ENCODE results near the gene USPL1. TPM values are rescaled to one million over a fixed set of nuclear protein-coding genes. Genes with fewer than 3 reads are reported as not detected.
A peak's percentile ranks its signal among the peaks of the same experiment; 100 is the strongest.

The USPL1 gene
- total RNA-seq, 1 donor from 2014 or later = 21.9 TPM

DNA sequence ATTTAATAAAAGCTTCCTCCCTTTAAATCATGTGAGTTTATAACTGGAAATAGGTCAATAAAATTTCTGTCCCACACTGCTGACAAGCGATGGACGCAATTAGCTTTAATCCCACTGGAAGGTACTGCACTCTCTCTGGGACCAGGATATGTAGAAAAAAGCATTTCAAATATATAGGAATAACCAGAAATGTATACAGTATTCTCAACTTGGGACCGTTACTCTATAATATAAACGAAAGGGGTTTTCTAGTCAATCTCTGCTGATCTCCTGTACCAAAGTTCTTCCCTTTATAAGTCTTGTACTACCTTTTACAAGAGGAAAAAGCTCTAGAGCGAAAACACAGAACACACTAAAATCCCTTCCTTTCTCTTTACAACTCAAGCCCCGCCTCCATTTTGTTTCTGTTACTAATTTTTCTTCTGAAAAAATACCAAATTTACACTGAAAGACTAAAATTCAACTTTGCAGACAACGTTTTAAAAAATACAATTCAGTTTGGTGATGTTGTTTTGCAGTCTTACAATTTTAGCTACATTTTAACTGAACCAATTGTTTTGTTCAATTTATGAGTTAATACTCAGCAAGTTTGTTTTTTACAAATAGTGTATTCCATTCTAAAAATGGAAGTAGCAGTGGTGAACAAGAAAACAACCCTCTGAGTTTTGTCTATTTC, 1.7 kb upstream of the USPL1 start:
- no peak overlapping the region for H3K4me3 Mint-ChIP-seq (ENCODE audit: low read depth)
- peaks cover 1% of the 10 kb centered on the region for H3K36me3 Mint-ChIP-seq (ENCODE audit: insufficient read depth)
- no peaks in the 10 kb centered on the region for H3K9me3 Mint-ChIP-seq (ENCODE audit: low read depth)
- TF ChIP-seq, protein P1, sequence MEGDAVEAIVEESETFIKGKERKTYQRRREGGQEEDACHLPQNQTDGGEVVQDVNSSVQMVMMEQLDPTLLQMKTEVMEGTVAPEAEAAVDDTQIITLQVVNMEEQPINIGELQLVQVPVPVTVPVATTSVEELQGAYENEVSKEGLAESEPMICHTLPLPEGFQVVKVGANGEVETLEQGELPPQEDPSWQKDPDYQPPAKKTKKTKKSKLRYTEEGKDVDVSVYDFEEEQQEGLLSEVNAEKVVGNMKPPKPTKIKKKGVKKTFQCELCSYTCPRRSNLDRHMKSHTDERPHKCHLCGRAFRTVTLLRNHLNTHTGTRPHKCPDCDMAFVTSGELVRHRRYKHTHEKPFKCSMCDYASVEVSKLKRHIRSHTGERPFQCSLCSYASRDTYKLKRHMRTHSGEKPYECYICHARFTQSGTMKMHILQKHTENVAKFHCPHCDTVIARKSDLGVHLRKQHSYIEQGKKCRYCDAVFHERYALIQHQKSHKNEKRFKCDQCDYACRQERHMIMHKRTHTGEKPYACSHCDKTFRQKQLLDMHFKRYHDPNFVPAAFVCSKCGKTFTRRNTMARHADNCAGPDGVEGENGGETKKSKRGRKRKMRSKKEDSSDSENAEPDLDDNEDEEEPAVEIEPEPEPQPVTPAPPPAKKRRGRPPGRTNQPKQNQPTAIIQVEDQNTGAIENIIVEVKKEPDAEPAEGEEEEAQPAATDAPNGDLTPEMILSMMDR (IDR thresholded peaks at IDR 0.05; ENCODE audit: unreplicated experiment) = no peak
- no peaks in the 10 kb centered on the region for H3K27me3 Mint-ChIP-seq
- H3K27ac Mint-ChIP-seq = no peak overlapping the region
- no peak for DNase-seq (ENCODE audit: low spot score, unreplicated experiment)
- peaks cover 19% of the 10 kb centered on the region for H3K4me1 Mint-ChIP-seq (ENCODE audit: low read depth)

DNA sequence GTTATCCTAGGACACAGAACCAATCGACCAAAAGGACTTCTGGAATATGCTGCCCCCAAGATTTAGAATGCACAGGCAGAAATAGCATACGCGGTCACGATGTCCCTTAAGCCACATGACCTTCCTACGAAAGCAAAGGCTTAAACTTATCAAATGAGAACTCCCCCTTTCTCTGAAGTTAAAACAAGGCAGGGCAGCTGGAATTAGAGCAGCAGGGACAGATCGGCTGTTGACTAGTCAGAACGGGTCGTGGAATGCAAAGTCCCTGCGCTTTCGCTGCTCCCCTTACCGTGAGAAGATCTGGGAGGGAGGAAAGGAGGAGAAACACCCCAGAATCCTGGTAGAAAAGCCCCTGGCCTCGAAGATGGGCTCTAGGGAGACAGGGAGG, 799 bp upstream of the USPL1 start:
- no peak overlapping the region for H3K27ac Mint-ChIP-seq
- peaks cover 22% of the 10 kb centered on the region for H3K4me1 Mint-ChIP-seq (ENCODE audit: low read depth)
- H3K27me3 Mint-ChIP-seq = no peaks in the 10 kb centered on the region
- peaks cover 3% of the 10 kb centered on the region for H3K36me3 Mint-ChIP-seq (ENCODE audit: insufficient read depth)
- H3K9me3 Mint-ChIP-seq (ENCODE audit: low read depth) = no peaks in the 10 kb centered on the region
- TF ChIP-seq, protein P1 (IDR thresholded peaks at IDR 0.05; ENCODE audit: unreplicated experiment) = no peak
- no peak overlapping the region for H3K4me3 Mint-ChIP-seq (ENCODE audit: low read depth)
- DNase-seq (ENCODE audit: low spot score, unreplicated experiment) = peak; percentile 49

DNA sequence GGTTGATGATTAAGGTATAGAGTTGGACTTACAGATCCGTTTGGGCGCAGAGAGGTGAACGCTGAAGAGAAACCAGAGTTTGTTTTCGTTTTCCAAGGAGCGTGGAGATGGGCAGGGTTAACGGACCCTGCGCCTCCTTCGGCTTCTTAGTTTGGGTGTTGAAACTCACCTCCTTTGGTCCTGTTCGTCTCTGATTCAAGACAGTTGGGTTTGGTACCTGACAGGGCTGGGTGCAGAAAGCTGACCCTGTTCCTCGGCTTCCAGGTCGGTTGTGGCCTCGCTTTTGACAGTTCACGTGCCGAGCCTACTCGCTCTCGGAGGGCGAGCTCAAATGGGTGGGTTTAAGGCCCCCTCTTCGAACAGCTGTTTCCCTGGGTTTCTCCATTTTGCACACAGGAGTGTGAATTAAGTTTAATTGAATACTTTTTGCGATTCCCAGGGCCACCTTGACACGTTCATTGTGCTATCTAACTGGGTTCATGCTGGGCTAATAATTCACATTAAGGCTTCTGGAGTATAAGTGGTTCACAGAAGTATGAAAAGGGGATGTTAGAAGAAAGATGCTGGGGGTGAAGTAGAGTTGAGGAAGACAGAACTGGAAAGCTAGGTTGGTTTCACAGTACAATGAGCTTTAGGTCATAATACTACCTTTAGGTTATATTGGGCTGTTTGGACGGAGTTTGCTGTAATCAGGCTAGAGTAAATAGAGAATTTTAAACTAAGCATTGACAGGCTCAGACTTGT, 638 bp downstream of the USPL1 start:
- no peak overlapping the region for H3K27ac Mint-ChIP-seq
- no peak for DNase-seq (ENCODE audit: low spot score, unreplicated experiment)
- no peaks in the 10 kb centered on the region for H3K9me3 Mint-ChIP-seq (ENCODE audit: low read depth)
- peaks cover 8% of the 10 kb centered on the region for H3K36me3 Mint-ChIP-seq (ENCODE audit: insufficient read depth)
- no peaks in the 10 kb centered on the region for H3K27me3 Mint-ChIP-seq
- TF ChIP-seq, protein P1 (IDR thresholded peaks at IDR 0.05; ENCODE audit: unreplicated experiment) = no peak
- H3K4me1 Mint-ChIP-seq (ENCODE audit: low read depth) = peaks cover 22% of the 10 kb centered on the region
- H3K4me3 Mint-ChIP-seq (ENCODE audit: low read depth) = no peak overlapping the region

DNA sequence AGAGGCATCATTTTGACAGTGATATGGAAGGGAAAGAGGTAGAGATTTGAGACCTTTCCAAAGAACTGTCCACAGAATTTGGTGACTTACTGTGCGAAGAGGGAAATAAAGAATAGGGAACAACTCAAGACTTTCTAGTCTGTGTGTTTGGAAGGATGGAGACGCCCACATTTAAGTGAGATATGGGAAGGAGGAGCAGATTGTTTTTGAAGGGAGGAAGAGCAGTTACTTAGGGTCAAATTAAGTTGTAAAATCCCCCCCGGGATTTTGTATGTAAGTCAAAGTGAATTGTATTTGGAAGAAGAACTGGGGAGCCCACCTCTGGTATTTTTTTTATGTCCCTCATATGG, 1.2 kb downstream of the USPL1 start:
- Mint-ChIP-seq H3K9me3 (ENCODE audit: low read depth) (no peaks in the 10 kb centered on the region), H3K4me3 (ENCODE audit: low read depth) (no peak overlapping the region), H3K27ac (no peak overlapping the region), H3K36me3 (ENCODE audit: insufficient read depth) (peaks cover 10% of the 10 kb centered on the region), H3K27me3 (no peaks in the 10 kb centered on the region), H3K4me1 (ENCODE audit: low read depth) (peaks cover 22% of the 10 kb centered on the region)
- TF ChIP-seq, protein P1 (IDR thresholded peaks at IDR 0.05; ENCODE audit: unreplicated experiment) = no peak
- no peak for DNase-seq (ENCODE audit: low spot score, unreplicated experiment)

DNA sequence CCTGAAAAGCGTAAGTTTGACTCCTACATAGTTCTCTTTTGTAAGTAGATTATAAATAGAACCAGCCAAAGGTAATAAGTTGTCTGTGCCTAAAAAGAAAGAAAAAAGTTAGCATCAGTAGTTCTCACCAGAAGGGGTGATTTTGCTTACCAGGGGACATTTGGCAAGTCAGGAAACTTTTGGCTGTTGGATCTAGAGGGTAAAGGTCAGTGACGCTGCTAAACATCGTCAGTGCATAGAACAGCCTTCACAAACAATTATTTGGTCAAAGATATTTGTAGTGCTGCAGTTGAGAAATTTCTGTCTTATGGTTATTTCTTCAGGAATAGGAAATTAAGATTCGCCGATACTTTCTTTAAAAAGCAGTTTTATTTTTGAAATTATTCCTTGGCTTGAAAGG, 2.0 kb downstream of the USPL1 start:
- TF ChIP-seq, protein P1 (IDR thresholded peaks at IDR 0.05; ENCODE audit: unreplicated experiment) = no peak
- Mint-ChIP-seq H3K36me3 (ENCODE audit: insufficient read depth) (peaks cover 11% of the 10 kb centered on the region), H3K4me1 (ENCODE audit: low read depth) (peaks cover 22% of the 10 kb centered on the region), H3K9me3 (ENCODE audit: low read depth) (no peaks in the 10 kb centered on the region), H3K27me3 (no peaks in the 10 kb centered on the region), H3K4me3 (ENCODE audit: low read depth) (no peak overlapping the region), H3K27ac (no peak overlapping the region)
- no peak for DNase-seq (ENCODE audit: low spot score, unreplicated experiment)

All from progenitor cell of endocrine pancreas (in vitro differentiated cells).